GM12878 (cell line): ENCODE measurements around the gene ATP13A2. TPM values are rescaled to one million over a fixed set of nuclear protein-coding genes. Genes with fewer than 3 reads are reported as not detected.

Experiments used
- ATAC-seq: fragments of 200-7000 bp; cut with Tn5 transposase; 3 replicates; pipeline ENCODE4 v1.9.1; 2020; ENCODE audit warnings: mild to moderate bottlenecking, moderate library complexity
- BruUV-seq: library from RNA; stranded (reverse); fragments of 400-500 nt; replicated peaks from 2 replicates; lab custom pipeline; 2021; lab: Mats Ljungman, UMichigan
- CTCF ChIA-PET: fragments of 300-600 bp; sonication (Branson Sonifier 250); formaldehyde crosslinking; extraction: SDS; loops from one replicate; lab custom pipeline; 2021; ENCODE audit warnings: inconsistent platforms; lab: Yijun Ruan, JAX
- POLR2A ChIA-PET: fragments of 350-600 bp; formaldehyde crosslinking; extraction: SDS; loops from one replicate; lab custom pipeline; 2021; ENCODE audit warnings: inconsistent platforms; lab: Charles Lee
- RAD21 ChIA-PET: fragments of 300-600 bp; sonication (Branson Sonifier 250); formaldehyde crosslinking; loops from one replicate; lab custom pipeline; 2023; ENCODE audit warnings: antibody characterized with exemption; ENCODE audit not compliant: unreplicated experiment; lab: Charles Lee
- SMC1A ChIA-PET: fragments of 300-600 bp; sonication (Branson Sonifier 250); formaldehyde crosslinking; loops from one replicate; lab custom pipeline; 2023; ENCODE audit not compliant: unreplicated experiment, uncharacterized antibody; lab: Charles Lee
- DNase-seq: peaks from one replicate; pipeline ENCODE4 v3.0.0-alpha.2; 2011; ENCODE audit warnings: low read depth, low spot score
- FAIRE-seq: peaks from 3 replicates; lab custom pipeline; 2011; peaks lifted over from hg19 to GRCh38; lab: Jason Lieb, UNC
- H2AFZ ChIP-seq: 2 replicates; pipeline ENCODE4 v1.6.0; 2011; ENCODE audit warnings: low read depth, low read length, control low read depth; ENCODE audit not compliant: control insufficient read depth
- H3K27ac ChIP-seq: 2 replicates; pipeline ENCODE4 v1.5.1; 2011; ENCODE audit warnings: control low read depth; ENCODE audit not compliant: control insufficient read depth, insufficient read depth
- H3K27me3 ChIP-seq, 2 experiments: replicated peaks in 1 of 2; 2 replicates each; pipeline versions ENCODE4 v1.6.0 to v1.6.1; 2011; ENCODE audit warnings: low read length in 1 of 2; ENCODE audit not compliant: control insufficient read depth in 2 of 2, insufficient read depth in 2 of 2
- H3K36me3 ChIP-seq, 2 experiments: 2 replicates each; pipeline ENCODE4 v1.5.1; 2011; ENCODE audit warnings: low read length in 1 of 2; ENCODE audit not compliant: control insufficient read depth in 2 of 2, insufficient read depth in 2 of 2
- H3K4me1 ChIP-seq: 2 replicates; pipeline ENCODE4 v1.6.1; 2011; ENCODE audit warnings: mild to moderate bottlenecking, low read length, moderate library complexity, mixed read lengths; ENCODE audit not compliant: control insufficient read depth, insufficient read depth
- H3K4me2 ChIP-seq: 2 replicates; pipeline ENCODE4 v1.6.0; 2011; ENCODE audit warnings: control low read depth; ENCODE audit not compliant: control insufficient read depth, insufficient read depth
- H3K4me3 ChIP-seq: fragments of 200-600 bp; sonication (generic); 2 replicates; pipeline ENCODE4 v1.5.1; 2016
- H3K79me2 ChIP-seq: 2 replicates; pipeline ENCODE4 v1.6.0; 2011; ENCODE audit warnings: low read length; ENCODE audit not compliant: control insufficient read depth, insufficient read depth
- H3K9ac ChIP-seq: 2 replicates; pipeline ENCODE4 v1.8.0; 2011; ENCODE audit warnings: low read length, control low read depth, mixed read lengths; ENCODE audit not compliant: control insufficient read depth, insufficient read depth
- H3K9me3 ChIP-seq: replicated peaks from 3 replicates; pipeline ENCODE4 v1.5.1; 2011; ENCODE audit warnings: mild to moderate bottlenecking, low read length; ENCODE audit not compliant: control insufficient read depth, insufficient read depth
- H4K20me1 ChIP-seq: 2 replicates; pipeline ENCODE4 v1.6.0; 2011; ENCODE audit not compliant: control insufficient read depth, insufficient read depth
- ASH2L ChIP-seq: fragments of 300-600, 200-600 bp; sonication (generic); IDR thresholded peaks from 2 replicates; pipeline ENCODE4 v1.6.1; 2017; ENCODE audit warnings: low read depth, mild to moderate bottlenecking, borderline replicate concordance
- BRCA1 ChIP-seq: IDR thresholded peaks from 2 replicates; pipeline ENCODE4 v1.6.1; 2011; ENCODE audit warnings: low read depth, low read length, improper control_type of control experiment
- CEBPB ChIP-seq, 2 experiments: fragments of 150-350 bp in 1 of 2; IDR thresholded peaks; 2 replicates each; pipeline ENCODE4 v1.6.1; 2012 to 2014; ENCODE audit warnings: low read depth in 2 of 2, low read length in 2 of 2, borderline replicate concordance in 1 of 2, inconsistent platforms in 1 of 2
- FOXK2 ChIP-seq: fragments of 450-650 bp; IDR thresholded peaks from 2 replicates; pipeline ENCODE4 v1.6.1; 2017; ENCODE audit warnings: mild to moderate bottlenecking, moderate library complexity
- IKZF1 ChIP-seq: fragments of 450-650 bp; conservative IDR thresholded peaks from 2 replicates; pipeline ENCODE4 v1.6.1; 2017; ENCODE audit warnings: antibody characterized with exemption, mild to moderate bottlenecking
- MAX ChIP-seq: IDR thresholded peaks from 2 replicates; pipeline ENCODE4 v1.6.1; 2012; ENCODE audit warnings: low read depth, low read length, improper control_type of control experiment
- MEF2B ChIP-seq: fragments of 450-650 bp; IDR thresholded peaks from 2 replicates; pipeline ENCODE4 v1.6.1; 2018; ENCODE audit warnings: mild to moderate bottlenecking, moderate library complexity; ENCODE audit not compliant: partially characterized antibody, poor library complexity, severe bottlenecking
- NRF1 ChIP-seq: conservative IDR thresholded peaks from 2 replicates; pipeline ENCODE4 v1.6.1; 2011; ENCODE audit warnings: mild to moderate bottlenecking, low read depth, low read length, improper control_type of control experiment
- POLR2A ChIP-seq: IDR thresholded peaks from 2 replicates; pipeline ENCODE4 v1.6.1; 2011; ENCODE audit warnings: low read depth, mild to moderate bottlenecking, low read length
- RCOR1 ChIP-seq: conservative IDR thresholded peaks from 2 replicates; pipeline ENCODE4 v1.6.1; 2012; ENCODE audit warnings: low read depth, low read length, improper control_type of control experiment
- REST ChIP-seq: IDR thresholded peaks from 2 replicates; pipeline ENCODE4 v1.6.1; 2012; ENCODE audit warnings: mild to moderate bottlenecking, low read depth, low read length
- RFX5 ChIP-seq: IDR thresholded peaks from 2 replicates; pipeline ENCODE4 v1.6.1; 2011; ENCODE audit warnings: low read depth, low read length, improper control_type of control experiment
- SIN3A ChIP-seq: IDR thresholded peaks from 2 replicates; pipeline ENCODE4 v1.6.1; 2012; ENCODE audit warnings: low read depth, low read length, improper control_type of control experiment
- SMARCA5 ChIP-seq: fragments of 450-650 bp; IDR thresholded peaks from 2 replicates; pipeline ENCODE4 v1.6.1; 2017; ENCODE audit warnings: mild to moderate bottlenecking
- ZNF274 ChIP-seq: IDR thresholded peaks from one replicate; pipeline ENCODE4 v1.8.0; 2011; ENCODE audit not compliant: insufficient read length, insufficient read depth
- ZZZ3 ChIP-seq: IDR thresholded peaks from 2 replicates; pipeline ENCODE4 v1.6.1; 2011; ENCODE audit warnings: low read depth; ENCODE audit not compliant: control insufficient read depth, insufficient read length
- WGBS: methylation state at CpG from one replicate; pipeline ENCODE4 v1.1.6; 2016; ENCODE audit warnings: low lambda C conversion rate; ENCODE audit not compliant: insufficient replicate concordance, insufficient coverage; ENCODE audit errors: missing lambda C conversion rate; 5-methylcytosine and 5-hydroxymethylcytosine counted together
- in situ Hi-C: fragments of 300-500 bp; cut with MboI; formaldehyde crosslinking; loops from 9 replicates; pipeline ENCODE4 v1.14.3; 2018; ENCODE audit warnings: mixed read lengths
- intact Hi-C: fragments of 100-400 bp; cut with micrococcal nuclease; formaldehyde crosslinking; loops from one replicate; pipeline ENCODE4 v1.14.2; 2022; ENCODE audit not compliant: unreplicated experiment
- polyA plus RNA-seq, 11 experiments: library from polyadenylated mRNA; depleted of rRNA in 4 of 11; unstranded in 6 of 11; stranded (reverse) in 5 of 11; fragments of >200 nt; fragmentation: Nextera tagmentation in 4 of 11; fragmentation: Illumina TruSeq in 1 of 11; extraction: Ambion mirVana in 4 of 11; extraction: Trizol in 1 of 11; gene quantifications; 1 replicate in 1 of 11; 2 replicates in 10 of 11; pipeline versions ENCODE4 v1.2.1 to v1.2.3, GENCODE V29; 2011 to 2016; ENCODE audit warnings: inconsistent platforms in 2 of 11, missing spikeins in 2 of 11, low read depth in 1 of 11
- total RNA-seq, 4 experiments: library from RNA; depleted of rRNA in 3 of 4; stranded (reverse); fragments of >200 nt in 3 of 4; fragmentation: Illumina TruSeq in 1 of 4; extraction: Trizol in 1 of 4; gene quantifications; 2 replicates each; pipeline versions ENCODE4 v1.2.1 to v1.2.3, GENCODE V29; 2013 to 2021

Gene ATP13A2
- total and polyA plus RNA-seq, 10 of the 15 experiments (the other 5 are each of a cell fraction or from before 2014, with no cell fraction given) = 0.24 to 30.5 (median 8.0) TPM

- Histone ChIP-seq H3K27me3 (no peaks in the 10 kb centered on the region), H4K20me1 (no peaks in the 10 kb centered on the region), H3K9me3 (no peaks in the 10 kb centered on the region), H3K9ac (no peak overlapping the region), H3K4me2 (no peak overlapping the region), H2AFZ (no peak overlapping the region), H3K4me3 (no peak overlapping the region), H3K79me2 (no peaks in the 10 kb centered on the region), H3K4me1 (no peaks in the 10 kb centered on the region), H3K27ac (no peak overlapping the region), H3K36me3 (no peaks in the 10 kb centered on the region)
- ChIA-PET RAD21 (interaction anchor here (1.0 kb wide), 1 partner anchor 80 kb away, joined by 3 read pairs; no protein-coding TSS in a partner anchor), SMC1A (interaction anchor here (0.9 kb wide), 1 partner anchor 159 kb away, joined by 3 read pairs; no protein-coding TSS in a partner anchor), POLR2A (no interaction called here), CTCF (interaction anchor here (1.0 to 2.2 kb wide), 2 partner anchors 15 to 80 kb away, joined by 3 to 13 read pairs; no protein-coding TSS in a partner anchor)
- in situ Hi-C loops = no loop called here
- DNase-seq = no peak
- WGBS = 66% methylated on average over 22 of the region's 22 CpGs
- ATAC-seq = no peak
- FAIRE-seq = no peak
- TF ChIP-seq RFX5 (no peak), SMARCA5 (no peak), NRF1 (no peak), POLR2A (no peak), MAX (no peak), BRCA1 (no peak), ZZZ3 (no peak), MEF2B (no peak)
- intact Hi-C loops = no loop called here
- BruUV-seq = no TSS peak
Observed at GRCh38 chr1:16966282-16966681, 45.4 kb downstream of the ATP13A2 start.

GRCh38 chr1:16965486-16966067 lies 46.2 kb downstream of the ATP13A2 start:
- H2AFZ ChIP-seq = no peak overlapping the region
- RAD21 ChIA-PET = no interaction called here
- intact Hi-C loops (no loop called here), in situ Hi-C loops (no loop called here)
- H3K79me2 ChIP-seq = no peaks in the 10 kb centered on the region
- no peaks in the 10 kb centered on the region for H3K27me3 ChIP-seq
- POLR2A ChIA-PET = no interaction called here
- H3K27ac ChIP-seq = no peak overlapping the region
- H3K4me3 ChIP-seq = no peak overlapping the region
- 53% methylated on average over 13 of the region's 13 CpGs for WGBS
- no peak overlapping the region for H3K9ac ChIP-seq
- FAIRE-seq = no peak
- no peaks in the 10 kb centered on the region for H4K20me1 ChIP-seq
- H3K9me3 ChIP-seq = no peaks in the 10 kb centered on the region
- no peak for ATAC-seq
- no peaks in the 10 kb centered on the region for H3K36me3 ChIP-seq
- DNase-seq = no peak
- BruUV-seq = no TSS peak
- no peaks in the 10 kb centered on the region for H3K4me1 ChIP-seq
- H3K4me2 ChIP-seq = no peak overlapping the region
- SMC1A ChIA-PET = no interaction called here
- CTCF ChIA-PET = interaction anchor here (0.6 to 2.2 kb wide), 3 partner anchors 14 to 80 kb away, joined by 3 to 13 read pairs (median 4); no protein-coding TSS in a partner anchor
- TF ChIP-seq REST = no peak
- TF ChIP-seq IKZF1 = no peak
- no peak for TF ChIP-seq SIN3A
- no peak for TF ChIP-seq FOXK2
- TF ChIP-seq ZZZ3 = no peak
- TF ChIP-seq ZNF274 = no peak
- TF ChIP-seq CEBPB (IDR thresholded peaks at IDR 0.05; ENCODE audit: borderline replicate concordance in 1 of 2, low read depth in 2 of 2, low read length in 2 of 2) = no peak
- TF ChIP-seq RCOR1 = no peak
- no peak for TF ChIP-seq ASH2L
